ENCODE data around the gene ABCC10.

ABCC10 gene

GRCh38 chr6:43428112-43428570, 800 bp downstream of the ABCC10 start:
- Histone ChIP-seq H3K9me3 (ENCODE audit: control insufficient read depth, insufficient read depth, low read length) (no peaks in the 10 kb centered on the region), H3K36me3 (ENCODE audit: control insufficient read depth, insufficient read depth, low read length) (peaks cover 7% of the 10 kb centered on the region; the same call in 1 of the 2 replicates), H3K27me3 (ENCODE audit: control insufficient read depth, insufficient read depth, low read length) (no peaks in the 10 kb centered on the region), H3K4me3 (ENCODE audit: low read length) (peak overlapping the region; percentile 63), H3K27ac (ENCODE audit: low read length) (no peak overlapping the region), H3K4me1 (ENCODE audit: control insufficient read depth, insufficient read depth, low read length) (no peaks in the 10 kb centered on the region)
- DNase-seq (ENCODE audit: low read depth, low spot score), result no peak
- WGBS (ENCODE audit: insufficient coverage, insufficient read length), result no CpG with 5 or more reads among the region's 12 CpGs

- Histone ChIP-seq H3K4me3 (ENCODE audit: low read length) (no peak overlapping the region), H3K4me1 (ENCODE audit: control insufficient read depth, insufficient read depth, low read length) (no peaks in the 10 kb centered on the region), H3K36me3 (ENCODE audit: control insufficient read depth, insufficient read depth, low read length) (peaks cover 8% of the 10 kb centered on the region; the same call in 1 of the 2 replicates), H3K27me3 (ENCODE audit: control insufficient read depth, insufficient read depth, low read length) (no peaks in the 10 kb centered on the region), H3K27ac (ENCODE audit: low read length) (no peak overlapping the region), H3K9me3 (ENCODE audit: control insufficient read depth, insufficient read depth, low read length) (no peaks in the 10 kb centered on the region)
- DNase-seq (ENCODE audit: low read depth, low spot score), result no peak
- no CpG with 5 or more reads among the region's 3 CpGs for WGBS (ENCODE audit: insufficient coverage, insufficient read length)
Observed at GRCh38 chr6:43428874-43429273, 1.5 kb downstream of the ABCC10 start.

DNA sequence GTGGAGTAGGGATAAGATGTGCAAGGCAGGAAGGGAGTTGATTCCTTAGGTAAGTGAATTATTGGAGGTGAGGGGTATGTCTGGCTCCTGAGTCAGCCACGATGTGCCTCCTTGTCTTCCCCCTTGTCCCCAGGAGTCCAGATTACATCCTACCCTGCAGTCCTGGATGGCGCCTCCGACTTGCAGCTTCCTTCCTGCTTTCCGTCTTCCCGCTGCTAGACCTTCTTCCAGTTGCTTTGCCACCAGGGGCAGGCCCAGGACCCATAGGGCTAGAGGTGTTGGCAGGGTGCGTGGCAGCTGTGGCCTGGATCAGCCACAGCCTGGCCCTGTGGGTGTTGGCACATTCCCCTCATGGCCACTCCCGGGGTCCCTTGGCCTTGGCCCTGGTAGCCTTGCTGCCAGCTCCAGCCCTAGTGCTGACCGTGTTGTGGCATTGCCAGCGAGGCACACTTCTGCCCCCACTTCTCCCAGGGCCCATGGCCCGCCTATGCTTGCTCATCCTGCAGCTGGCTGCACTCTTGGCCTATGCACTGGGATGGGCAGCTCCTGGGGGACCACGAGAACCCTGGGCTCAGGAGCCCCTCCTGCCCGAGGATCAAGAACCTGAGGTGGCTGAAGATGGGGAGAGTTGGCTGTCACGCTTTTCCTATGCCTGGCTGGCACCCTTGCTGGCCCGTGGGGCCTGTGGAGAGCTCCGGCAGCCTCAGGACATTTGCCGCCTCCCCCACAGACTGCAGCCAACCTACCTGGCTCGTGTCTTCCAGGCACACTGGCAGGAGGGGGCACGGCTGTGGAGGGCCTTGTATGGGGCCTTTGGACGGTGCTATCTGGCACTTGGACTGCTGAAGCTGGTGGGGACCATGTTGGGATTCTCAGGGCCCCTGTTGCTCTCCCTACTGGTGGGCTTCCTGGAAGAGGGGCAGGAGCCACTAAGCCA, 4.9 kb downstream of the ABCC10 start:
- Histone ChIP-seq H3K4me1 (ENCODE audit: control insufficient read depth, insufficient read depth, low read length) (no peaks in the 10 kb centered on the region), H3K27me3 (ENCODE audit: control insufficient read depth, insufficient read depth, low read length) (no peaks in the 10 kb centered on the region), H3K27ac (ENCODE audit: low read length) (no peak overlapping the region), H3K9me3 (ENCODE audit: control insufficient read depth, insufficient read depth, low read length) (no peaks in the 10 kb centered on the region), H3K4me3 (ENCODE audit: low read length) (no peak overlapping the region), H3K36me3 (ENCODE audit: control insufficient read depth, insufficient read depth, low read length) (peaks cover 8% of the 10 kb centered on the region; the same call in 1 of the 2 replicates)
- DNase-seq (ENCODE audit: low read depth, low spot score), result no peak
- no CpG with 5 or more reads among the region's 19 CpGs for WGBS (ENCODE audit: insufficient coverage, insufficient read length)

DNA sequence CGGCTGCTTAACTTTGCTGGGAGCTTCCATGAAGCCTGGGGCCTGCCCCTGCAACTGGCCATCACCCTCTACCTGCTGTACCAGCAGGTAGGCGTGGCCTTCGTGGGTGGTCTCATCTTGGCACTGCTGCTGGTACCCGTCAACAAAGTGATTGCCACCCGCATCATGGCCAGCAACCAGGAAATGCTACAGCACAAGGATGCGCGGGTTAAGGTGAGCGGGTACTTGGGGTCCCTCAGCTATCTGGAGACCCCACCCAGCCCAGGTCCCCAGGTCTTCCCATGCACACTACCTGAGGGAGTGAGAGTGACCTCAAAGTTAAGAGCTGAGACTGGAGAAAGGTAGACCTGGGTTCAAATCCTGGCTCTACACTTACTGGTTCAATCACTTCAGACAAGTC, 5.8 kb downstream of the ABCC10 start:
- WGBS (ENCODE audit: insufficient coverage, insufficient read length), result no CpG with 5 or more reads among the region's 8 CpGs
- no peak for DNase-seq (ENCODE audit: low read depth, low spot score)
- H3K27ac ChIP-seq (ENCODE audit: low read length), result no peak overlapping the region
- no peak overlapping the region for H3K4me3 ChIP-seq (ENCODE audit: low read length)
- no peaks in the 10 kb centered on the region for H3K4me1 ChIP-seq (ENCODE audit: control insufficient read depth, insufficient read depth, low read length)
- peaks cover 8% of the 10 kb centered on the region; the same call in 1 of the 2 replicates for H3K36me3 ChIP-seq (ENCODE audit: control insufficient read depth, insufficient read depth, low read length)
- no peaks in the 10 kb centered on the region for H3K27me3 ChIP-seq (ENCODE audit: control insufficient read depth, insufficient read depth, low read length)
- no peaks in the 10 kb centered on the region for H3K9me3 ChIP-seq (ENCODE audit: control insufficient read depth, insufficient read depth, low read length)

DNA sequence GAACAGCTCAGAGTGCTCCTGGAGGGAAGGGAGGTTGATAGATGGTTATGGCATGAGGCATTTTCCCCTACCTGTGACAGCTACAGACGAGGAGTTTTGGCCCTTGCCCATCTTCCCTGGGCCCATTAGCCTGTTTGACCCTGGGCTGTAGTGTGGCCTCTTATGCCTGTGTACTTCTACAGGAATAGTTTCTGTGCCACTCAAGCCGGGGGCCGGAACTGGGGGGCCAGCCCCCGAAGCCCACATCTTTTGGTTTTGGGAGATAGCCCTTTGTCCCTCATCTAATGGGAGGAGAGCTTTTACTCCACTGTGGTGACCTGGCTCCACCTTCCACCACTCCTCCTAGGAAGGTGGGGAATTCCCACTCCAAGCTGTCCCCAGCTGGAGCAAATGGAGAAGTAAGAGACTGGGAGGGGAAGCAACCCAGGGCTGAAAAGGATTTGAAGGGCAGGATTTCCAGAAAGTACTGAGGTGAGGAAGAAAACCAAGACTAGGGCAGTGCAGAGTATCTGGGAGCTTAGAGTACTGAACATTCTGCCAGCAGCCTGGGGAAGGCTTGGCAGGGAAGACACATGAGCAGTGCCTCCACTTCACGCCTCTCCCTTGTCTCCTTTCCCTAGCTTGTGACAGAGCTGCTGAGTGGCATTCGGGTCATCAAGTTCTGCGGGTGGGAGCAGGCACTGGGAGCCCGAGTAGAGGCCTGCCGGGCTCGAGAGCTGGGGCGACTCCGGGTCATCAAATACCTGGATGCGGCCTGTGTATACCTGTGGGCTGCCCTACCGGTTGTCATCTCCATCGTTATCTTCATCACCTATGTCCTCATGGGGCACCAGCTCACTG, 6.9 kb downstream of the ABCC10 start:
- no CpG with 5 or more reads among the region's 15 CpGs for WGBS (ENCODE audit: insufficient coverage, insufficient read length)

GRCh38 chr6:43434943-43435342, 7.6 kb downstream of the ABCC10 start:
- H3K27me3 ChIP-seq (ENCODE audit: control insufficient read depth, insufficient read depth, low read length), result no peaks in the 10 kb centered on the region
- H3K4me3 ChIP-seq (ENCODE audit: low read length), result no peak overlapping the region
- no peaks in the 10 kb centered on the region for H3K9me3 ChIP-seq (ENCODE audit: control insufficient read depth, insufficient read depth, low read length)
- WGBS (ENCODE audit: insufficient coverage, insufficient read length), result no CpG with 5 or more reads among the region's 4 CpGs
- H3K27ac ChIP-seq (ENCODE audit: low read length), result no peak overlapping the region
- no peak for DNase-seq (ENCODE audit: low read depth, low spot score)
- H3K4me1 ChIP-seq (ENCODE audit: control insufficient read depth, insufficient read depth, low read length), result no peaks in the 10 kb centered on the region
- peaks cover 8% of the 10 kb centered on the region; the same call in 1 of the 2 replicates for H3K36me3 ChIP-seq (ENCODE audit: control insufficient read depth, insufficient read depth, low read length)

More for the DNA sequence above, 6.9 kb downstream of the ABCC10 start:
- no peaks in the 10 kb centered on the region for H3K27me3 ChIP-seq (ENCODE audit: control insufficient read depth, insufficient read depth, low read length)
- no peak for DNase-seq (ENCODE audit: low read depth, low spot score)
- H3K4me3 ChIP-seq (ENCODE audit: low read length), result no peak overlapping the region
- H3K9me3 ChIP-seq (ENCODE audit: control insufficient read depth, insufficient read depth, low read length), result no peaks in the 10 kb centered on the region
- H3K27ac ChIP-seq (ENCODE audit: low read length), result no peak overlapping the region
- H3K4me1 ChIP-seq (ENCODE audit: control insufficient read depth, insufficient read depth, low read length), result no peaks in the 10 kb centered on the region
- H3K36me3 ChIP-seq (ENCODE audit: control insufficient read depth, insufficient read depth, low read length), result peaks cover 8% of the 10 kb centered on the region; the same call in 1 of the 2 replicates

DNA sequence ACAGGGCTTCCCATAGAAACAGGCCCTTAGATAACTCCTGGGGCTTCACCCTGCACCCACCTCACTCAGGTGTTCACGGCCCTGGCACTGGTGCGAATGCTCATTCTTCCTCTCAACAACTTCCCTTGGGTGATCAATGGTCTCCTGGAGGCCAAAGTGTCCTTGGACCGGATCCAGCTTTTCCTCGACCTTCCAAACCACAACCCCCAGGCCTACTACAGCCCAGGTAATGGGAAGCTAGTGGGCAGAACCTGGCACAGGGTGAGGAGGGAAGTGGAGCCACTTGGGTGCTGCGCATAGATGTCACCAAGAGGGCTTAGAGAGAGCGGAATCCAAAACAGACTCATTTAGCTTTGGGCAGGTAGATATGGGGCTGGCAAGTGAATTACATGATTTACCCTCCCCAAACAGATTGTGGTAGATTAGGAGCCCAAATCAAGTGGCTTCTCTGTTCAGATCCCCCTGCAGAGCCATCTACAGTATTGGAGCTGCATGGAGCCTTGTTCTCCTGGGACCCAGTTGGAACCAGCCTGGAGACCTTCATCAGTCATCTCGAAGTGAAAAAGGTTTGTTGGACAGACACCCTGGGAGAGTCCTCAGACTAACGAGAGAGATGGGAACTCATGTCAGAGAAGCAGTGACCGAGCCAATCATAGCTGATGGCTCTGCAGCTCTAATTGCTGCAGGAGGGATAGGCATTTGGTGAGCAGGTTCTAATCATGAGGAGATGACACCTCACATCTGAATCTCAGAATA, 8.5 kb downstream of the ABCC10 start:
- Histone ChIP-seq H3K4me3 (ENCODE audit: low read length) (no peak overlapping the region), H3K36me3 (ENCODE audit: control insufficient read depth, insufficient read depth, low read length) (peaks cover 8% of the 10 kb centered on the region; the same call in 1 of the 2 replicates), H3K27me3 (ENCODE audit: control insufficient read depth, insufficient read depth, low read length) (no peaks in the 10 kb centered on the region), H3K9me3 (ENCODE audit: control insufficient read depth, insufficient read depth, low read length) (no peaks in the 10 kb centered on the region), H3K4me1 (ENCODE audit: control insufficient read depth, insufficient read depth, low read length) (no peaks in the 10 kb centered on the region), H3K27ac (ENCODE audit: low read length) (no peak overlapping the region)
- WGBS (ENCODE audit: insufficient coverage, insufficient read length), result no CpG with 5 or more reads among the region's 9 CpGs
- DNase-seq (ENCODE audit: low read depth, low spot score), result no peak

DNA sequence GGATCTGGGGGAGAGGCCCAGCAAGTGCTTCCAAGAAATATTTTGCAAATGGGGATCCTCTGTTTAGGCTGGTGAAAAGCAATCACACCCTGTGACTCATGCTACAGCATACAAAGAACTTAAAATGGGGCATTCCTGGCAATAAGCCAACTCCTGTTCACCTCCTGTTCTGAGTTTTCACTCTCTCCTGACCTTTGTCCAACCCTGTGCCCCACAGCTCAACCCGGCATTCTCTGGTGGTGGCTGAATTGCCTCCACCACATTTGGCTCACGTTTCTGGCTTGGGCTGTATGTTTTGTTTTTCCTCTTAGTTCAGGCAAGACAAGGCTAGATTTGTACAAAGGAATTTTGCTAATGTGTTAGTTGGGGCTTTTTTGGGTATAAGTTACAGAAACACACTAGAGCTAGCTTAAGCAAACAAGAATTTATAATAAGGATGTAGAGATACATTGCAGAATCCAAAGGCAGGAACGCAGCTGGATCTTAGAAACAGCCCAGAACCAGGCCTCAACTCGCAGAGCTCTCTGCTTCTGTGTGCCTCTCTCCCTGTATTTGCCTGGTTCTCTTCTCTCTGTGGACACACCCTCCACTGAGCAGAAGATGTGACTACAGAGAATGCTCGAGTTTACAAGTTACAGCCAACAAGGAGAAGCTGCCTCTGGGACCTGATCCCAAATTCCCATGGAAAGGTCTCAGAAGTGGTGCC, 9.4 kb downstream of the ABCC10 start:
- Histone ChIP-seq H3K4me3 (ENCODE audit: low read length) (no peak overlapping the region), H3K4me1 (ENCODE audit: control insufficient read depth, insufficient read depth, low read length) (no peaks in the 10 kb centered on the region), H3K9me3 (ENCODE audit: control insufficient read depth, insufficient read depth, low read length) (no peaks in the 10 kb centered on the region), H3K36me3 (ENCODE audit: control insufficient read depth, insufficient read depth, low read length) (peaks cover 10% of the 10 kb centered on the region), H3K27ac (ENCODE audit: low read length) (no peak overlapping the region), H3K27me3 (ENCODE audit: control insufficient read depth, insufficient read depth, low read length) (no peaks in the 10 kb centered on the region)
- no CpG with 5 or more reads among the region's 5 CpGs for WGBS (ENCODE audit: insufficient coverage, insufficient read length)
- no peak for DNase-seq (ENCODE audit: low read depth, low spot score)

DNA sequence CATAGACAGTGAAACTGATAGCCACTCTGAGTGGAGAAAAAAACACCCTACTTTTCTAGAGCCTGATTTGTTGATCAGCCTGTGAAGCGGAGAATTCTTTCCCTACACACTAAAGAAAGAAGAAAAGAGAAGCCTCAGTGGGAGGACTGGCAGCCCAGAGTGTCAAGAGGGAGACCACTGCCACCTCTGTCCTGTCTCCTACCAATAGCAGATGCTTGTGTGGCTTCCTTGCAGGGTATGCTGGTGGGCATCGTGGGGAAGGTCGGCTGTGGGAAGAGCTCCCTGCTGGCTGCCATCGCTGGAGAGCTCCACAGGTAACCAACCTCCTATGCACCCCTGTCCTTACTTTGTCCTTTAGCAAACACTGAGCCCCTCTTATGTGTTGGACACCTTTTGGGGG, 10.4 kb downstream of the ABCC10 start:
- H3K9me3 ChIP-seq (ENCODE audit: control insufficient read depth, insufficient read depth, low read length), result no peaks in the 10 kb centered on the region
- WGBS (ENCODE audit: insufficient coverage, insufficient read length), result no CpG with 5 or more reads among the region's 4 CpGs
- no peaks in the 10 kb centered on the region for H3K4me1 ChIP-seq (ENCODE audit: control insufficient read depth, insufficient read depth, low read length)
- DNase-seq (ENCODE audit: low read depth, low spot score), result no peak
- H3K36me3 ChIP-seq (ENCODE audit: control insufficient read depth, insufficient read depth, low read length), result peaks cover 6% of the 10 kb centered on the region; the same call in 1 of the 2 replicates
- H3K27me3 ChIP-seq (ENCODE audit: control insufficient read depth, insufficient read depth, low read length), result no peaks in the 10 kb centered on the region
- H3K4me3 ChIP-seq (ENCODE audit: low read length), result no peak overlapping the region
- H3K27ac ChIP-seq (ENCODE audit: low read length), result no peak overlapping the region

Data from iPS DF 6.9 (cell line).